A673 (cell line): Measurements from ENCODE around the gene ZNRF2.

Experiments used
- CTCF ChIP-seq: fragments of 300-800, 200-600 bp; sonication (generic); conservative IDR thresholded peaks from 2 replicates; pipeline ENCODE4 v1.5.1; 2017; ENCODE audit warnings: low read depth, mild to moderate bottlenecking, antibody characterized with exemption, low read length, moderate library complexity, mixed read lengths
- EZH2 ChIP-seq: fragments of 200-600 bp; sonication (generic); IDR thresholded peaks from 2 replicates; pipeline ENCODE4 v1.6.1; 2017; ENCODE audit warnings: borderline replicate concordance, low read depth, mild to moderate bottlenecking, mixed read lengths, antibody characterized with exemption, low read length; ENCODE audit not compliant: poor library complexity, severe bottlenecking

DNA sequence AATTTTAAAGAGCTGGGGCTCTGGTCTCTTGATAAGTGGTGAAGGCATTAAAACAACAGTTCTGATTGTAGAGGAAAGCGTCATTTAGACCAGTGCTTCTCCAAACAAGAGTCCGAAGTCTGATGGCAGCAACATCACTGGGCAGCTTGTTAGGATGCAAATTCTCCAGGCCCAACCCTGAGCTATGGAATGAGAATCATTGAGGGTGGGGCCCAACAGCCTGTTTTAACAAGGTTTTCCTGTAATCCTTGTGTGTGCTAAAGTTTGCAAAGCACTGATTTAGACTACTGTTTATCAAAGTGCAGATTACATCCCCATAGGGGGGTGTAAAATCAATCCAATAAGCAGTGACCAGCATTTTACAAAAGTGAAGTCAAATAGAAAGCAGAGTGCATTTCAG, 2.6 kb upstream of the ZNRF2 start:
- TF ChIP-seq CTCF (no peak), EZH2 (no peak)
